ENCODE measurements around the gene SUPT3H. TPM values are rescaled to one million over a fixed set of nuclear protein-coding genes. Genes with fewer than 3 reads are reported as not detected.
"Not testable (repeated sequence)": the region's sequence is repeated elsewhere in the genome, so short reads cannot be mapped to it uniquely, and the experiment has no call there.

The SUPT3H gene
- total RNA-seq, 1 donor from 2014 or later, result 63.6 TPM

GRCh38 chr6:44867571-44868334 is 510.0 kb downstream of the SUPT3H start:
- FAIRE-seq (no peak), DNase-seq (ENCODE audit: low spot score in 2 of 2) (no peak)

GRCh38 chr6:44865184-44865583 is 512.5 kb downstream of the SUPT3H start:
- DNase-seq (ENCODE audit: low spot score in 2 of 2); FAIRE-seq: not testable (repeated sequence)

- DNase-seq (ENCODE audit: low spot score in 2 of 2) (no peak), FAIRE-seq (no peak)
These were observed 517.8 kb downstream of the SUPT3H start for GRCh38 chr6:44859901-44860410.

GRCh38 chr6:44858998-44859397 is 518.7 kb downstream of the SUPT3H start:
- DNase-seq (ENCODE audit: low spot score in 2 of 2) (no peak), FAIRE-seq (no peak)

GRCh38 chr6:44856479-44856878 is 521.3 kb downstream of the SUPT3H start:
- no peak for FAIRE-seq
- no peak for DNase-seq (ENCODE audit: low spot score in 2 of 2)

- FAIRE-seq (no peak), DNase-seq (ENCODE audit: low spot score in 2 of 2) (no peak)
These were observed 521.9 kb downstream of the SUPT3H start for GRCh38 chr6:44855562-44856411.

- FAIRE-seq (no peak), DNase-seq (ENCODE audit: low spot score in 2 of 2) (no peak)
These were observed 522.9 kb downstream of the SUPT3H start for GRCh38 chr6:44854712-44855443.

- FAIRE-seq (no peak), DNase-seq (ENCODE audit: low spot score in 2 of 2) (no peak)
These were observed 526.6 kb downstream of the SUPT3H start for GRCh38 chr6:44851176-44851575.

GRCh38 chr6:44850312-44850711 is 527.4 kb downstream of the SUPT3H start:
- FAIRE-seq, result no peak

GRCh38 chr6:44849806-44850205 is 527.9 kb downstream of the SUPT3H start:
- DNase-seq (ENCODE audit: low spot score in 2 of 2) (no peak), FAIRE-seq (no peak)

More at GRCh38 chr6:44850312-44850711, 527.4 kb downstream of the SUPT3H start:
- no peak for DNase-seq (ENCODE audit: low spot score in 2 of 2)

- FAIRE-seq (no peak), DNase-seq (ENCODE audit: low spot score in 2 of 2) (no peak)
These were observed 534.0 kb downstream of the SUPT3H start for GRCh38 chr6:44843734-44844133.

GRCh38 chr6:44842616-44843015 is 535.1 kb downstream of the SUPT3H start:
- DNase-seq (ENCODE audit: low spot score in 2 of 2) (no peak), FAIRE-seq (no peak)

- FAIRE-seq, result no peak
These were observed 535.9 kb downstream of the SUPT3H start for GRCh38 chr6:44841829-44842228.

GRCh38 chr6:44837741-44838140 is 540.0 kb downstream of the SUPT3H start:
- DNase-seq (ENCODE audit: low spot score in 2 of 2) (no peak), FAIRE-seq (no peak)

More at GRCh38 chr6:44841829-44842228, 535.9 kb downstream of the SUPT3H start:
- no peak for DNase-seq (ENCODE audit: low spot score in 2 of 2)

- DNase-seq (ENCODE audit: low spot score in 2 of 2) (no peak), FAIRE-seq (no peak)
These were observed 540.5 kb downstream of the SUPT3H start for GRCh38 chr6:44837255-44837654.

GRCh38 chr6:44833248-44833647 is 544.5 kb downstream of the SUPT3H start:
- DNase-seq (ENCODE audit: low spot score in 2 of 2) (no peak), FAIRE-seq (no peak)

- FAIRE-seq (no peak), DNase-seq (ENCODE audit: low spot score in 2 of 2) (no peak)
These were observed 546.6 kb downstream of the SUPT3H start for GRCh38 chr6:44831002-44831610.

GRCh38 chr6:44829836-44830235 is 547.9 kb downstream of the SUPT3H start:
- FAIRE-seq (no peak), DNase-seq (ENCODE audit: low spot score in 2 of 2) (no peak)

GRCh38 chr6:44828780-44829179 is 549.0 kb downstream of the SUPT3H start:
- DNase-seq (ENCODE audit: low spot score in 2 of 2) (no peak), FAIRE-seq (no peak)

- FAIRE-seq (no peak), DNase-seq (ENCODE audit: low spot score in 2 of 2) (no peak)
These were observed 551.6 kb downstream of the SUPT3H start for GRCh38 chr6:44826025-44826676.

All from frontal cortex (tissue), 4 donors.